H1 (cell line): ENCODE results near the gene TMEM145. TPM values are rescaled to one million over a fixed set of nuclear protein-coding genes. Genes with fewer than 3 reads are reported as not detected.

Experiments used
- CTCF ChIA-PET: fragments of 300-600 bp; sonication (Branson Sonifier 250); formaldehyde crosslinking; loops from one replicate; lab custom pipeline; 2021; ENCODE audit not compliant: partially characterized antibody; lab: Charles Lee
- POLR2A ChIA-PET: fragments of 300-600 bp; sonication (Branson Sonifier 250); formaldehyde crosslinking; loops from one replicate; lab custom pipeline; 2021; ENCODE audit warnings: inconsistent platforms; ENCODE audit not compliant: partially characterized antibody; lab: Charles Lee
- DNase-seq, 2 experiments: peaks; one replicate each; pipeline versions ENCODE4 v3.0.0 to v3.0.0-alpha.2; 2010 to 2022; ENCODE audit warnings: low spot score in 2 of 2, low read depth in 1 of 2, mixed read lengths in 1 of 2
- FAIRE-seq: peaks from 2 replicates; lab custom pipeline; 2011; peaks lifted over from hg19 to GRCh38; lab: Jason Lieb, UNC
- H2AFZ ChIP-seq: 2 replicates; pipeline ENCODE4 v1.8.1; 2012; ENCODE audit warnings: low read length, inconsistent platforms
- H2AK5ac ChIP-seq: 2 replicates; pipeline ENCODE4 v1.6.1; 2013; ENCODE audit warnings: low read depth, low read length
- H2BK120ac ChIP-seq: replicated peaks from 2 replicates; pipeline ENCODE3; 2013; ENCODE audit warnings: low read depth, low read length, inconsistent platforms
- H2BK12ac ChIP-seq: 2 replicates; pipeline ENCODE4 v1.6.1; 2013; ENCODE audit warnings: low read depth, low read length
- H2BK15ac ChIP-seq: 2 replicates; pipeline ENCODE4 v1.6.1; 2013; ENCODE audit warnings: low read length
- H2BK20ac ChIP-seq: 2 replicates; pipeline ENCODE4 v1.6.1; 2013; ENCODE audit warnings: low read length
- H2BK5ac ChIP-seq: 2 replicates; pipeline ENCODE4 v1.6.1; 2013; ENCODE audit warnings: low read depth, low read length
- H3K14ac ChIP-seq: 2 replicates; pipeline ENCODE4 v1.6.1; 2013; ENCODE audit warnings: inconsistent platforms; ENCODE audit not compliant: insufficient read length
- H3K18ac ChIP-seq: 2 replicates; pipeline ENCODE4 v1.6.1; 2013; ENCODE audit warnings: low read length; ENCODE audit errors: extremely low read depth
- H3K23ac ChIP-seq: 2 replicates; pipeline ENCODE4 v1.6.1; 2013; ENCODE audit warnings: inconsistent platforms; ENCODE audit not compliant: insufficient read length
- H3K23me2 ChIP-seq: 2 replicates; pipeline ENCODE4 v1.6.1; 2013; ENCODE audit warnings: low read depth, low read length
- H3K27ac ChIP-seq: 2 replicates; pipeline ENCODE4 v1.6.1; 2011; ENCODE audit warnings: low read depth, low read length, inconsistent platforms
- H3K27me3 ChIP-seq, 4 experiments: replicated peaks in 1 of 4; 1 replicate in 1 of 4; 2 replicates in 3 of 4; pipeline versions ENCODE4 v1.6.1 to v1.8.1; 2011 to 2013; ENCODE audit warnings: low read length in 3 of 4, mild to moderate bottlenecking in 3 of 4, inconsistent platforms in 2 of 4, mixed read lengths in 2 of 4, moderate library complexity in 1 of 4; ENCODE audit not compliant: control insufficient read depth in 3 of 4, insufficient read depth in 3 of 4; ENCODE audit errors: extremely low read depth in 1 of 4
- H3K36me3 ChIP-seq, 4 experiments: 2 replicates each; pipeline versions ENCODE4 v1.6.1 to v1.8.1; 2011 to 2013; ENCODE audit warnings: mild to moderate bottlenecking in 4 of 4, low read length in 3 of 4, moderate library complexity in 2 of 4, control low read depth in 1 of 4, inconsistent platforms in 1 of 4; ENCODE audit not compliant: insufficient read depth in 4 of 4, control insufficient read depth in 2 of 4
- H3K4ac ChIP-seq: replicated peaks from 2 replicates; pipeline ENCODE3; 2013; ENCODE audit warnings: low read length, low read depth, mixed read lengths, inconsistent platforms; ENCODE audit not compliant: insufficient read length
- H3K4me1 ChIP-seq, 4 experiments: replicated peaks in 1 of 4; 1 replicate in 1 of 4; 2 replicates in 3 of 4; pipeline versions ENCODE4 v1.6.1 to v1.8.1; 2011 to 2013; ENCODE audit warnings: low read length in 3 of 4, inconsistent platforms in 2 of 4, mixed read lengths in 1 of 4; ENCODE audit not compliant: insufficient read depth in 4 of 4, control insufficient read depth in 3 of 4
- H3K4me2 ChIP-seq, 2 experiments: 2 replicates each; pipeline versions ENCODE4 v1.6.1 to v1.8.1; 2011 to 2013; ENCODE audit warnings: low read depth in 2 of 2, low read length in 2 of 2, control low read depth in 1 of 2, inconsistent platforms in 1 of 2, mild to moderate bottlenecking in 1 of 2; ENCODE audit not compliant: insufficient read depth in 1 of 2
- H3K4me3 ChIP-seq, 4 experiments: fragments of 200-600, 300-600 bp in 1 of 4; sonication (generic), shearing (Covaris generic), sonication (Bioruptor Twin) in 1 of 4; 2 replicates each; pipeline versions ENCODE4 v1.5.1 to v1.8.1; 2011 to 2016; ENCODE audit warnings: low read length in 4 of 4, low read depth in 3 of 4, control low read depth in 2 of 4, inconsistent platforms in 2 of 4, mild to moderate bottlenecking in 2 of 4, mixed read lengths in 1 of 4, moderate library complexity in 1 of 4; ENCODE audit not compliant: insufficient read depth in 2 of 4; ENCODE audit errors: extremely low read depth in 1 of 4
- H3K56ac ChIP-seq: replicated peaks from 2 replicates; pipeline ENCODE3; 2013; ENCODE audit warnings: low read depth, mild to moderate bottlenecking, mixed read lengths, low read length, inconsistent platforms; ENCODE audit not compliant: insufficient read length
- H3K79me1 ChIP-seq: 2 replicates; pipeline ENCODE4 v1.6.1; 2013; ENCODE audit warnings: low read depth, low read length, control low read depth
- H3K79me2 ChIP-seq, 2 experiments: 2 replicates each; pipeline versions ENCODE4 v1.6.1 to v1.8.1; 2012 to 2013; ENCODE audit warnings: low read length in 2 of 2, mild to moderate bottlenecking in 2 of 2, inconsistent platforms in 1 of 2; ENCODE audit not compliant: insufficient read depth in 2 of 2, control insufficient read depth in 1 of 2
- H3K9ac ChIP-seq, 4 experiments: replicated peaks in 1 of 4; 1 replicate in 1 of 4; 2 replicates in 3 of 4; pipeline versions ENCODE4 v1.6.1 to v1.8.1; 2011 to 2013; ENCODE audit warnings: low read depth in 3 of 4, low read length in 3 of 4, control low read depth in 2 of 4, mild to moderate bottlenecking in 2 of 4, moderate library complexity in 2 of 4, inconsistent platforms in 1 of 4; ENCODE audit errors: extremely low read depth in 1 of 4
- H3K9me3 ChIP-seq, 2 experiments: 2 replicates each; pipeline versions ENCODE4 v1.6.1 to v1.8.1; 2012 to 2013; ENCODE audit warnings: mild to moderate bottlenecking in 2 of 2, moderate library complexity in 2 of 2, control low read depth in 1 of 2, inconsistent platforms in 1 of 2, low read depth in 1 of 2, low read length in 1 of 2, mixed read lengths in 1 of 2; ENCODE audit not compliant: insufficient read depth in 2 of 2
- H4K20me1 ChIP-seq, 2 experiments: replicated peaks in 1 of 2; 2 replicates each; pipeline versions ENCODE3 to v1.8.1; 2011 to 2013; ENCODE audit warnings: inconsistent platforms in 2 of 2, low read length in 2 of 2, mild to moderate bottlenecking in 1 of 2; ENCODE audit not compliant: insufficient read depth in 2 of 2, control insufficient read depth in 1 of 2
- H4K5ac ChIP-seq: 2 replicates; pipeline ENCODE4 v1.6.1; 2013; ENCODE audit warnings: low read length, low read depth, mixed read lengths, inconsistent platforms; ENCODE audit not compliant: insufficient read length
- H4K8ac ChIP-seq: 2 replicates; pipeline ENCODE4 v1.8.0; 2013; ENCODE audit warnings: mild to moderate bottlenecking, moderate library complexity, low read length, inconsistent platforms; ENCODE audit not compliant: insufficient read depth; ENCODE audit errors: extremely low read depth
- H4K91ac ChIP-seq: replicated peaks from 2 replicates; pipeline ENCODE3; 2013; ENCODE audit warnings: low read length, mixed read lengths, inconsistent platforms; ENCODE audit not compliant: insufficient read length
- CBX8 ChIP-seq: fragments of 300-800, 300-1000 bp; sonication (generic); IDR thresholded peaks from 2 replicates; pipeline ENCODE4 v1.7.1; 2016; ENCODE audit warnings: low read depth, low read length, borderline replicate concordance
- SUZ12 ChIP-seq: fragments of 200-600 bp; sonication (generic); IDR thresholded peaks from 2 replicates; pipeline ENCODE4 v1.6.1; 2012; ENCODE audit warnings: mild to moderate bottlenecking, inconsistent platforms, low read length, moderate library complexity, mixed read lengths
- WGBS, 2 experiments: shearing (Covaris generic) in 1 of 2; methylation state at CpG; one replicate each; pipeline versions ENCODE4 v1.1.6 to v1.1.7; 2013 to 2015; ENCODE audit warnings: low lambda C conversion rate in 2 of 2, mixed read lengths in 2 of 2, inconsistent platforms in 1 of 2, low coverage in 1 of 2, missing lambda C conversion rate in 1 of 2; ENCODE audit not compliant: insufficient replicate concordance in 2 of 2, insufficient coverage in 1 of 2, insufficient read length in 1 of 2; ENCODE audit errors: extremely low coverage in 1 of 2, missing lambda C conversion rate in 1 of 2; 5-methylcytosine and 5-hydroxymethylcytosine counted together
- polyA plus RNA-seq, 7 experiments: library from polyadenylated mRNA; depleted of rRNA in 3 of 7; stranded (reverse) in 5 of 7; unstranded in 2 of 7; fragments of >200 nt in 5 of 7; fragments of 200-250 nt in 2 of 7; gene quantifications; 1 replicate in 5 of 7; 2 replicates in 1 of 7; 4 replicates in 1 of 7; pipeline versions ENCODE4 v1.2.1 to v1.2.3, GENCODE V29; 2011 to 2013; ENCODE audit warnings: missing spikeins in 2 of 7, mixed read lengths in 2 of 7
- total RNA-seq: library from RNA; stranded (reverse); fragmentation: NEBNext Ultra II Directional; extraction: Animal tissue kit (Norgen Biotek cat#: 25700); gene quantifications from 2 replicates; pipeline ENCODE4 v1.2.1, GENCODE V29; 2021
- TF ChIP-seq, protein P1 (sequence below): IDR thresholded peaks from 2 replicates; pipeline ENCODE4 v1.6.1; 2012; ENCODE audit warnings: inconsistent platforms

TMEM145 gene
- total and polyA plus RNA-seq, 2 of the 8 experiments (the other 6 are each of a cell fraction or from before 2014, with no cell fraction given) = 2.3 to 4.7 TPM

DNA sequence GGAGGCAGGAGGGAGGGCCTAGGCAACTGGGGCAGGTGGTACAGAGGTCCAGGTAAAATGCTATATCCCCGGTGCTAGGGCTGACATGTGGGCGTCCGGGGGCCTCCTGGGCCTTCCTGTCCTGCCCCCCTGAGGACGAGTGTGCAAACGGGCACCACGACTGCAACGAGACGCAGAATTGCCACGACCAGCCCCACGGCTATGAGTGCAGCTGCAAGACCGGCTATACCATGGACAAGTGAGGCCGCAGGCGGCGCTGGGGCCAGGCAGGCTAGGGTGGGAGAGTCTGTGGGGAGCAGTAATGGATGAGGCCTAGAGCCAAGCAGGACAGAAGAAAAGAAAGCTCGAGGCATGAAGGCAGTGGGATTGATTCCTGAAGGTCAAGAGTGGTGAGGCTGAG, 55.7 kb downstream of the TMEM145 start:
- H3K4me2 ChIP-seq = no peak overlapping the region; a peak in 1 of 4 replicates
- H3K23me2 ChIP-seq = no peaks in the 10 kb centered on the region; the same call in 1 of the 2 replicates
- no peak overlapping the region; the same call in 1 of the 2 replicates for H3K18ac ChIP-seq
- peak overlapping the region; percentile 72; the same call in 1 of the 2 replicates for H2BK15ac ChIP-seq
- peak overlapping the region; percentile 0 for H4K5ac ChIP-seq
- H3K79me2 ChIP-seq = no peaks in the 10 kb centered on the region
- H3K36me3 ChIP-seq = peaks cover 4 to 8% (median 5%) of the 10 kb centered on the region in 4 experiments; a peak in 6 of 8 replicates
- FAIRE-seq (no peak), DNase-seq (no peak)
- peak overlapping the region; percentile 88 for H4K91ac ChIP-seq
- no peak overlapping the region for H2BK120ac ChIP-seq
- H3K9ac ChIP-seq = no peak overlapping the region
- H3K4me1 ChIP-seq = peaks cover 7 to 29% (median 22%) of the 10 kb centered on the region in 4 experiments
- WGBS, 2 experiments = 91% methylated on average over 15 of the region's 15 CpGs; no CpG with 5 or more reads in 1 of the 2 experiments
- no peak overlapping the region for H3K4me3 ChIP-seq
- ChIA-PET CTCF (interaction anchor here (0.5 to 1.3 kb wide), 5 partner anchors 12 to 70 kb away, joined by 3 to 4 read pairs (median 3); no protein-coding TSS in a partner anchor), POLR2A (interaction anchor here (1.1 to 1.2 kb wide), 2 partner anchors 9 to 15 kb away, joined by 3 to 4 read pairs; no protein-coding TSS in a partner anchor)
- H3K56ac ChIP-seq = no peak overlapping the region
- no peak overlapping the region for H3K14ac ChIP-seq
- H2AK5ac ChIP-seq = peak overlapping the region; percentile 43; the same call in 1 of the 2 replicates
- no peak overlapping the region for H3K27ac ChIP-seq
- TF ChIP-seq SUZ12 (no peak), CBX8 (no peak)
- TF ChIP-seq, protein P1, sequence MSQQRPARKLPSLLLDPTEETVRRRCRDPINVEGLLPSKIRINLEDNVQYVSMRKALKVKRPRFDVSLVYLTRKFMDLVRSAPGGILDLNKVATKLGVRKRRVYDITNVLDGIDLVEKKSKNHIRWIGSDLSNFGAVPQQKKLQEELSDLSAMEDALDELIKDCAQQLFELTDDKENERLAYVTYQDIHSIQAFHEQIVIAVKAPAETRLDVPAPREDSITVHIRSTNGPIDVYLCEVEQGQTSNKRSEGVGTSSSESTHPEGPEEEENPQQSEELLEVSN = no peak
- H2BK5ac ChIP-seq = 0 out of 2 replicates have a peak overlapping the region, but pooled peaks have one; percentile 84
- H2BK12ac ChIP-seq = peak overlapping the region; percentile 84; the same call in 1 of the 2 replicates
- peaks cover 2% of the 10 kb centered on the region for H3K79me1 ChIP-seq
- no peak overlapping the region for H2AFZ ChIP-seq
- H3K9me3 ChIP-seq = peaks cover 0 to 6% of the 10 kb centered on the region in 2 experiments; a peak in 1 of 4 replicates
- peak overlapping the region; percentile 95 for H3K4ac ChIP-seq
- peak overlapping the region; percentile 89; the same call in 1 of the 2 replicates for H2BK20ac ChIP-seq
- H3K27me3 ChIP-seq = no peaks in the 10 kb centered on the region
- no peak overlapping the region for H3K23ac ChIP-seq
- peak overlapping the region; percentile 78 for H4K8ac ChIP-seq
- no peaks in the 10 kb centered on the region for H4K20me1 ChIP-seq
